GM18508 (cell line): ENCODE measurements around the gene NHLH2.

Experiments
- ATAC-seq: cut with Tn5 transposase; IDR thresholded peaks from one replicate; pipeline ENCODE4 v1.9.1; 2021; ENCODE audit warnings: moderate number of reproducible peaks; ENCODE audit not compliant: insufficient read depth, unreplicated experiment

The NHLH2 gene

DNA sequence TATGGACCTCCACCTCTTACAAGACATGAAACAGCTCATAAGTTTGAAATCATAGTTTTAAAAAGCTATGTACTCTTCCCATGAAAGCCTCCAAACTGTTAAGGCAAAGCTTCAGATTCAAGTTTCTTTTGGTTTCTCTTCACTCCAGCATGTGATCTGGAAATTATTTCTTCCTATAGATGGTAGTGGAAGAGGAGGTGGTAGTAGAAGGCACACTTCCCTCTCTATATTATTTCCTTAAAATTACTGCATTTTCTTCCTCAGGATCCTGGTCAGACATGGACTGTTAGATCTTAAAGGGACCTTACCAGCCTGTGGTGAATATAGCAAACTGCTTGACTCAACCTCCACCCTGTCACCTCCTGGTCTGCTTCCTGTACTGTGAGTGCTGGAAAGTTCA, 31.9 kb downstream of the NHLH2 start:
- ATAC-seq = no peak

DNA sequence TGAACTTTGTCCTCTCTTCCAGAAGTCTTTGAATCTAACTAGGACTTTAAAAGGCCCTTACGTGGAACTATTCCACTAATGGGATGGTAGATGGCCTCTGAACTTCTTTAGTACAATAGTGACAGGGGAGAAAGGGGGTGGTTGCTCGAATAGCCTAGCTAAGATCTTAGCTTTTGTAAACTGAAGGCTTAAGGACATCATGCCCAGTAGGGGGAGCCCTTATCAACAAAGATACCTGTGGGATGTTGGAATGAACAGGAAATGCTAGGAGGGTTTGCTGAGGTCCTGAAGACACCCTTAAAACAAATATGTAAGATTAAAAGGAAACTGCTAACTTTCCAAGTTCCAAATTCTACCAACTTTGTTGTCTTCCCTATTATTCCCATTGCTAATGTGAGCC, 33.2 kb downstream of the NHLH2 start:
- ATAC-seq = no peak

DNA sequence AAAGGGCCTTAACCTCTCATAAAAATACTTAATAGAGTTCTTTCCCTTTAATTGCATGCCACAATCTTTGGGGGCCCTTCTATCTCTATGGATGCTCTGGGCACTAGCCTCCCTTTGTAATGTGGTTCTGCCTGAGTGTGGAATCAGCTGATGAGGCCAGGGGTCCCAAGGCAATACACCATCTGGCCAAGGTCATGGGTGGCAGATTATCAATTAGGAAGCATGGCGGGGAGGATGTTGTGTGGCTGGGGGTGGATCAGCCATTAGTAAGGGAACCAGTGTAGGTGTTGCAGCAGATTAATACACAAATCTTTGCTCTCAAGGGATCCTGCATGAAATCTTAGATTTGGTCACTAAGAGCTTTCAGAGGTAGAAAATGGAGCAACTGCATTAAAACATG, 35.3 kb downstream of the NHLH2 start:
- no peak for ATAC-seq

DNA sequence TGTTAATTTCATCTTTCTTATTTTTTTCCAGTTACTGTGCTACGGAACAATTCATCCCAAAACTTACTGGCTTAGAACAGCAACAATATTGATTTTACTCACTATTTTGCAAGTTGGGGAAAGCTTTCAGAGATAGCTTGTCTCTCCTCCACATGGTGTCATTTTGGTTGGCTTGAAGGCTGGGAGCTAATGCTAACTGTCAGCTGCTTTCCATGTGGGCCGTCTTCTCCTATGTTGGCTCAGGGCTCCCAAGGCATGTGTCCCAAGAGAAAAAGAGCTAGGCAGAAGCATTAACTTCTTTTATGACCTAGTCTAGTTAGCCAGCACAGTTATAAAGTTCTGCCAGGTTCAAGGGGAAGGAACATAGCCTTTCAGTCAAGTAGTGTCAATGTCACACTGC, 38.5 kb downstream of the NHLH2 start:
- no peak for ATAC-seq

DNA sequence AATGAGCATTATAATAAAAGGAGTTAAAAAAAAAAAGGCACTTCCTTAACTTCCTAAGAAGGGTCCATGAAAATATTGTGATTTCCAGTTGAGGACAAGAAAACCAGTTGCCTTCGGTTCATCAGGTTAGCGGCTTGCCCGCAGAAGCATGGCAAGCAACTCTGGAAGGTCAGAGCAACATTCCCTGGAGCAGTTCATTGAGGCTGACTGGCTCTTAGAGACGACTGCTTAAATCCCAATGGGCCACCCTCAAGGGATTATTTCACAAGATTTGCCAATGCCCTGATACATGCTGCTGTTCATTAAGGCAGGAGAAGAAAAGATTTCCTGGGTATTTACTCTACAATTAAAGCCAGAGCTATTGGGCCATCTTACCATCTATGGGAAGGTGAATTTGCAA, 43.4 kb downstream of the NHLH2 start:
- ATAC-seq = no peak

DNA sequence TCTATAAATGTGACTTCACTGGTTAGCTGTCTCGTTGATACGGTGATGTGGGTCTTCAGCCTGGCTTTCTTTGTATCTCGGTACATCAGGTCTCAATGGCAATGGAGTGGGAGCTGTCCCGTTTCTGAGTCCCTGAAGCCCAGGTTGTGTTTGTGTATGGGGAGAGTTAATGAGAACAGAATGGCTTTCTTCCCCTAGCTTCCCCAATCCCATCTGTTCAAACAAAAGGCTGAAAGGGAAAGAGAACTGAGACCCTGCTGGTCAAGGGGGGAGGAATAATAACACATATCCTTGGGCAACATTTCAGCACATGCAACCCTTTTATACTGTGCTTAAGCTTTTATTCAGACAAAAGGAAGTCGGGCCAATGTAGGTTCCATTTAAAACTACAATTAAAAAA, 44.0 kb downstream of the NHLH2 start:
- no peak for ATAC-seq

DNA sequence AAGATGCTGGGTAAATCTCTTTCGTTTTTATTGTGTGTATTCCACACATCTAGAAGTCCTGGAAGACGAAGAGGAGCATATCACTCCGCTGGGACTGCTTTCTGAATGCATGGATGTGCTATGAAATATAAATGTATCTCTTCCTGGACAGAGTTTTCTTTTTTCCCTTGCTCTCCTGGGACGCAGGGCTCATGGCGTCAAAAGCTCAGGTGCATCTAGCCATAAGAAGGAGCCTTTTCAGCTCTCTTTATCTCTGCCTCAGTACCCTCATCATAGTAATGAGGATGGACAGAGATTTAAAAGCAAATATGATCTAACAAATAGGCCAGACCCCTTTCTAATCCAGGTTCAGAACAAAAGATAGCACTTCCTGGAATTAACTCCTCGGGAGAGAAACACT, 44.9 kb downstream of the NHLH2 start:
- no peak for ATAC-seq

DNA sequence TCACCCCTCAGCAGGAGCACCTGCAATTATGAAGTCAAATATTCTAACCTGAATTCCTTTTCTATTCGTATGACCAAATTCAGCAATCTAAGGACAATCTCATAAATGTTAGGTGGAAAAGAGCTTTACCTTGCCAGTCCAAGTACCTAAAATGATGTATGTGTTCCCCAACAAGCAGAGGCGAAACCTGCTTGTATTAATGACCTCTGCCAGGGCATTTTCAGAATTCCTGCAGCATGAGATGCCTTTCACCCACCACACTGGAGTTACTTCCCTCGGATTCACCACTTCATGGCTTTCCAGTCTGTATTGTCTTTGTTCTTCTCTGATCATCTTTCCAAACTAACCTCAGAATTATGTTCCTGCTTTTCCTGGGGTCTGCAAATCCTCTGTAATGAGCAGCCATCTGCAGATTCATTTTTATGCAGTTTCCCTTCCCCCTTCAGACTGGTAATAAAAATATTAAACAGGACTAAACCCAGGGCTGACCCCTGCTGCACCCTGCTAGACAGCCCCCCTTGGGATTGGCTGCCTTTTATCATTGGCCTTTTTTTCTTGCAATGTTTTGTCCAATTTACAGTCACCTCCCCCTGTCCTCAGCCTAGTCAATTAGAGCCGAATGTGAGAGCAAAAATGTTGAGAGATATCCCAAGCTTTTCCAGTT, 45.8 kb downstream of the NHLH2 start:
- no peak for ATAC-seq

DNA sequence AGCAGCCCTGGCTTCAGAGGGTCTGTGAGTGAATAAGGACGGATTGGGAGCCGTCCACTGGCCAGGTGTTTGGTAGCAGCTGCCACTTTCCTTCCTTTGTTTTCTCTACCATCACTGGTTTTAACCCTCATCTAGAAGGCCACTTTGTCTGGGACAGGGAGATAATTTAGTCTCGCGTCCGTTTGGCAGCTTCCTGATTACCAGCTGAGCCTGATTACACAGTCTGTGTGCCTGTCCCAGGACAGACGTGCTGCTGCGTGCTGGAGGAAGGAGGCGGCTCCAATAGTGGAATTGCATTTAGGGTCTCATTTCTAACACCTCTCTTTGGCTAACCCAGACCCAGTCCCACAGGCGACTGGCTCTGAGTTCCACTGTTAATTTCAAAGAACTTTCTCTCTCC, 47.8 kb downstream of the NHLH2 start:
- no peak for ATAC-seq

DNA sequence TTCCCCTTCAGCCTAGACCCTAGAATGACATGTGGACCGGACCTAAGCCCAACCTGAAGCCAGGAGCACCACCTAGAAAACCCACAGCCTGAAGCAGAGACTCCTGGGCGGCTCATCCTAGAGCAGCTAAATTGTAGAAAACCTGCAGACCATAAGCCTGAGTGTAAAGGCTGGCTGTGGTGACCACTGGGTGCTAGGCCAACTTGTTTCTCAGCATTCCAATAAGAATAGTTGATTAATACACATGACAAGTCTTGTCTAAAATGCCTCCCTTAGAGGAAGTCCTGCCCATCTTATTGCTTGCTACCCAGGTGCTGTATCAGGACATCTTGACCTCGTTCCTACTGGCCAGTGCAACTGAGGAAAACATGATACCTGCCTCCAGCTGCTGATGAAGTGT, 49.1 kb downstream of the NHLH2 start:
- no peak for ATAC-seq

DNA sequence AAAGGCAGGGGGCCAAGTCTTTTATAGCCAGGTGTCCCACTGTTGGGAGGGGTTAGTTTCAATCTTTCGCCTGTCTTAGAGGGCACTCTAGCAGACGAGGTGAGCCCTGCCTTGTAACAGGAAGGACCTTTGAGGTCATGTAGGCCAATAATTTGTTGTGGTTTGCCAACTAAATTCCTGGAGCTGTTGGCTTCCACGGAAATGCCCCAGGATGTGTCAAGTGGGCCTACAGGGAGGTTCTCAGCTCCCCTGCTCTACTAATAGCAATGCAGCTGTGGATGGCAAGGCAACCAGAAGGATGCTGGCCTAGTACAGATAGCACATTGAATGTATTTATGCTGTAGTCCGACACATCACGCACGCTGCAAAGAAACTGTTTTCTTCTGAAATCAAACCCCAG, 50.1 kb downstream of the NHLH2 start:
- no peak for ATAC-seq

DNA sequence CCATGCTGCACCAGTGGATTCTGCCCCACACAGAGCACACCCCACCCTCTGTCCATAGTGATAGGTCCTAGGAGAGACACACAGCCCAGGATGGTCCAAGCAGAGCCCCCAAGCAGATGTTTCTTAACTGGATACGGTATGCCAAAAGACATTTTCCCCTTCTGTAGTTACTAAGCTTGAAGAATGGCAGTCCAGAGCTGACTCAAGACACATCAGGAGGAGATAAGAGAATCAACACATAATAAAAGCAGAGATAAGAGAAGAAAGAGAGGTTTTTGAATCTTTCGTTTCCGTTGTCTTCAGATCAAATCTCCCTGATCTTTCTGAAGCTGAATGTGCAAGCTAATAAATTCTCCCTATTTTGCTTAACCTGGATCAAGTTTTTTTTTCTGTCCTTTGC, 50.6 kb downstream of the NHLH2 start:
- no peak for ATAC-seq
